Fibroblast of lung (primary cell): ENCODE results near the gene SDS. TPM values are rescaled to one million over a fixed set of nuclear protein-coding genes. Genes with fewer than 3 reads are reported as not detected.

ENCODE experiments used
- DNase-seq, 2 donors: peaks; one replicate each; pipeline versions ENCODE4 v3.0.0 to v3.0.0-alpha.2; 2010; ENCODE audit warnings: low read depth in 2 of 2
- H2AFZ ChIP-seq: 2 replicates; pipeline ENCODE4 v1.5.1; 2012; ENCODE audit warnings: low read length, control low read depth, inconsistent platforms
- H3K27ac ChIP-seq: 2 replicates; pipeline ENCODE4 v1.5.1; 2011; ENCODE audit warnings: low read length, control low read depth; ENCODE audit not compliant: insufficient read depth
- H3K27me3 ChIP-seq: 2 replicates; pipeline ENCODE4 v1.5.1; 2011; ENCODE audit warnings: mild to moderate bottlenecking, low read length; ENCODE audit not compliant: control insufficient read depth, insufficient read depth
- H3K36me3 ChIP-seq: 2 replicates; pipeline ENCODE4 v1.5.1; 2011; ENCODE audit warnings: low read length; ENCODE audit not compliant: control insufficient read depth, insufficient read depth
- H3K4me1 ChIP-seq: 2 replicates; pipeline ENCODE4 v1.5.1; 2011; ENCODE audit warnings: low read length; ENCODE audit not compliant: control insufficient read depth, insufficient read depth; ENCODE audit errors: extremely low read depth
- H3K4me2 ChIP-seq: 2 replicates; pipeline ENCODE4 v1.5.1; 2011; ENCODE audit warnings: low read length, control low read depth; ENCODE audit not compliant: insufficient read depth; ENCODE audit errors: extremely low read depth
- H3K4me3 ChIP-seq, 4 experiments: fragments of 200-600 bp in 1 of 4; sonication (generic) in 1 of 4; replicated peaks in 1 of 4; 2 replicates each; pipeline ENCODE4 v1.5.1; 2011 to 2016; ENCODE audit warnings: low read length in 4 of 4, low read depth in 3 of 4, mild to moderate bottlenecking in 3 of 4, control low read depth in 2 of 4, inconsistent platforms in 1 of 4, mixed read lengths in 1 of 4; ENCODE audit not compliant: insufficient read depth in 1 of 4; ENCODE audit errors: control extremely low read depth in 1 of 4
- H3K79me2 ChIP-seq: 2 replicates; pipeline ENCODE4 v1.5.1; 2012; ENCODE audit warnings: mild to moderate bottlenecking, low read length, inconsistent platforms; ENCODE audit not compliant: control insufficient read depth, insufficient read depth
- H3K9ac ChIP-seq: 2 replicates; pipeline ENCODE4 v1.5.1; 2011; ENCODE audit warnings: mild to moderate bottlenecking, low read length, control low read depth; ENCODE audit not compliant: insufficient read depth
- H3K9me3 ChIP-seq: 2 replicates; pipeline ENCODE4 v1.5.1; 2012; ENCODE audit warnings: low read depth, low read length; ENCODE audit not compliant: control insufficient read depth, insufficient read depth
- H4K20me1 ChIP-seq: 2 replicates; pipeline ENCODE4 v1.5.1; 2011; ENCODE audit warnings: low read length; ENCODE audit not compliant: control insufficient read depth, insufficient read depth; ENCODE audit errors: extremely low read depth
- CTCF ChIP-seq, 2 donors: IDR thresholded peaks in 1 of 2; conservative IDR thresholded peaks in 1 of 2; 1 replicate in 1 of 2; 2 replicates in 1 of 2; pipeline ENCODE4 v1.5.1; 2011 to 2012; ENCODE audit warnings: low read length in 2 of 2, control low read depth in 1 of 2, inconsistent platforms in 1 of 2, low read depth in 1 of 2, mild to moderate bottlenecking in 1 of 2
- EZH2 ChIP-seq: IDR thresholded peaks from 2 replicates; pipeline ENCODE4 v1.5.1; 2012; ENCODE audit warnings: low read length, control low read depth, mild to moderate bottlenecking; ENCODE audit errors: missing control alignments
- polyA plus RNA-seq, 2 donors: library from polyadenylated mRNA; depleted of rRNA in 1 of 2; stranded (reverse) in 1 of 2; unstranded in 1 of 2; fragments of >200 nt; gene quantifications; 2 replicates each; pipeline ENCODE4 v1.2.1, GENCODE V29; 2011 to 2012; ENCODE audit warnings: missing spikeins in 1 of 2
- total RNA-seq: library from RNA; depleted of rRNA; stranded (reverse); fragments of >200 nt; gene quantifications from 2 replicates; pipeline ENCODE4 v1.2.1, GENCODE V29; 2014

SDS gene
- total and polyA plus RNA-seq, 2 donors (not counting 1 experiment from before 2014, with no cell fraction given) = not detected

- no peak for TF ChIP-seq EZH2
- no peak for TF ChIP-seq CTCF (conservative IDR thresholded peaks at IDR 0.05 in 1 of 2, IDR thresholded peaks at IDR 0.05 in 1 of 2; ENCODE audit: low read depth in 1 of 2, low read length in 2 of 2)
- Histone ChIP-seq H3K36me3 (no peaks in the 10 kb centered on the region), H3K4me1 (no peaks in the 10 kb centered on the region), H3K27ac (no peak overlapping the region), H3K4me2 (no peak overlapping the region), H4K20me1 (no peaks in the 10 kb centered on the region), H3K27me3 (no peaks in the 10 kb centered on the region), H3K79me2 (no peaks in the 10 kb centered on the region), H3K4me3 (no peak overlapping the region), H3K9ac (no peak overlapping the region), H3K9me3 (no peaks in the 10 kb centered on the region), H2AFZ (no peak overlapping the region)
- DNase-seq = no peak
These were observed 5.9 kb upstream of the SDS start for GRCh38 chr12:113409462-113410124.

GRCh38 chr12:113408756-113409298 is 5.1 kb upstream of the SDS start:
- H3K27ac ChIP-seq = no peak overlapping the region
- H3K4me3 ChIP-seq = no peak overlapping the region
- TF ChIP-seq EZH2 (no peak), CTCF (conservative IDR thresholded peaks at IDR 0.05 in 1 of 2, IDR thresholded peaks at IDR 0.05 in 1 of 2; ENCODE audit: low read depth in 1 of 2, low read length in 2 of 2) (no peak)
- no peaks in the 10 kb centered on the region for H3K36me3 ChIP-seq
- no peak overlapping the region for H2AFZ ChIP-seq
- H3K4me2 ChIP-seq = no peak overlapping the region
- DNase-seq = no peak
- no peaks in the 10 kb centered on the region for H3K27me3 ChIP-seq
- H3K4me1 ChIP-seq = no peaks in the 10 kb centered on the region
- H4K20me1 ChIP-seq = no peaks in the 10 kb centered on the region
- no peaks in the 10 kb centered on the region for H3K79me2 ChIP-seq
- H3K9me3 ChIP-seq = no peaks in the 10 kb centered on the region
- no peak overlapping the region for H3K9ac ChIP-seq

DNA sequence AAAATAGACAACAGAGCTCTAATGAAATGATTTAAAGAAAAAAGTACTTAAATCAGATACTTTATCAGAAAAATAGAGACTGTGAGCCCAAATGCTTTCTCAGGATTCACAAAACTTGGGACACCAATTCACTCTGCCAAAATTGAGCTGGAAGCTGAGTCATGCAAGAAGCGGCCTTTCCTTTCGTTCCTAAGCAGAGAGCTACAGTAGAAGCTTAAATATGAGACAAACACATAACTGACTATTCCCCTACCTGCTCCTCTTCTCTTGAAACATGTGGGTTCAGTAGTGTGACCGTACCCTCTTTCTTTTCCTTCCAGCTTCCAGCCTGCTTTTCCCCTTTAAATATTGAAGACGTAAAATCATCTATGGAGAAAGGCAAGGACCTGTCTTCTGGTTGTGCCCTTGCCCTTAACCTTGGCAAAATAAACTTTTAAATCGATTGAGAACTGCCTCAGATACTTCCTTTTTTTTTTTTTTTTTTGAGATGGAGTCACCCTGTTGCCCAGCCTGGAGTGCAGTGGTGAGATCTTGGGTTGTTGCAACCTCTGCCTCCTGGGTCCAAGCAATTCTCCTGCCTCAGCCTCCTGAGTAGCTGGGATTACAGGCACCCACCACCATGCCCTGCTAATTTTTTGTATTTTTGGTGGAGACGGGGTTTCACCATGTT is 4.4 kb upstream of the SDS start:
- H3K4me2 ChIP-seq = no peak overlapping the region
- no peaks in the 10 kb centered on the region for H3K4me1 ChIP-seq
- no peaks in the 10 kb centered on the region for H3K79me2 ChIP-seq
- no peaks in the 10 kb centered on the region for H3K9me3 ChIP-seq
- no peak overlapping the region for H3K27ac ChIP-seq
- no peaks in the 10 kb centered on the region for H4K20me1 ChIP-seq
- H3K27me3 ChIP-seq = no peaks in the 10 kb centered on the region
- H3K4me3 ChIP-seq = no peak overlapping the region
- no peaks in the 10 kb centered on the region for H3K36me3 ChIP-seq
- peak; percentile 64 to 65 for DNase-seq
- no peak overlapping the region for H3K9ac ChIP-seq
- H2AFZ ChIP-seq = no peak overlapping the region
- no peak for TF ChIP-seq CTCF (conservative IDR thresholded peaks at IDR 0.05 in 1 of 2, IDR thresholded peaks at IDR 0.05 in 1 of 2; ENCODE audit: low read depth in 1 of 2, low read length in 2 of 2)
- TF ChIP-seq EZH2 = no peak
